HepG2 (cell line): Measurements from ENCODE around the gene TATDN2. TPM values are rescaled to one million over a fixed set of nuclear protein-coding genes. Genes with fewer than 3 reads are reported as not detected.

Experiments
- AHDC1 ChIP-seq: sonication (generic); formaldehyde crosslinking; IDR thresholded peaks from 2 replicates; pipeline ENCODE4 v1.5.1; 2020; ENCODE audit warnings: mild to moderate bottlenecking, missing genetic modification reagents, borderline replicate concordance
- CBX1 ChIP-seq: IDR thresholded peaks from one replicate; pipeline ENCODE4 v1.6.1; 2016; ENCODE audit warnings: antibody characterized with exemption, low read depth
- DMAP1 ChIP-seq: IDR thresholded peaks from 2 replicates; pipeline ENCODE4 v1.6.1; 2016
- EEA1 ChIP-seq: sonication (generic); formaldehyde crosslinking; IDR thresholded peaks from 2 replicates; pipeline ENCODE4 v1.5.1; 2020; ENCODE audit warnings: mild to moderate bottlenecking, missing genetic modification reagents, borderline replicate concordance
- ERF ChIP-seq: IDR thresholded peaks from 2 replicates; pipeline ENCODE4 v1.6.1; 2018; ENCODE audit warnings: missing biosample characterization, missing genetic modification reagents
- ETV5 ChIP-seq: IDR thresholded peaks from 2 replicates; pipeline ENCODE4 v1.6.1; 2018; ENCODE audit warnings: missing biosample characterization, missing genetic modification reagents, inconsistent platforms, borderline replicate concordance
- GATA4 ChIP-seq: sonication (generic); IDR thresholded peaks from 2 replicates; pipeline ENCODE4 v1.6.1; 2016; ENCODE audit warnings: antibody characterized with exemption, low read depth, borderline replicate concordance
- IKZF5 ChIP-seq: IDR thresholded peaks from 2 replicates; pipeline ENCODE4 v1.6.1; 2018; ENCODE audit warnings: missing genetic modification reagents, mild to moderate bottlenecking, missing compliant biosample characterization
- MIER3 ChIP-seq: IDR thresholded peaks from 2 replicates; pipeline ENCODE4 v1.6.1; 2016; ENCODE audit warnings: missing compliant biosample characterization, borderline replicate concordance
- MYNN ChIP-seq: sonication (generic); formaldehyde crosslinking; IDR thresholded peaks from 2 replicates; pipeline ENCODE4 v1.4.0; 2020; ENCODE audit warnings: mild to moderate bottlenecking, low read depth, missing genetic modification reagents
- NFKB2 ChIP-seq: sonication (generic); formaldehyde crosslinking; IDR thresholded peaks from 2 replicates; pipeline ENCODE4 v1.4.0; 2020; ENCODE audit warnings: missing genetic modification reagents, borderline replicate concordance
- SALL2 ChIP-seq: sonication (generic); formaldehyde crosslinking; IDR thresholded peaks from 2 replicates; pipeline ENCODE4 v1.8.1; 2023; ENCODE audit warnings: mild to moderate bottlenecking, missing genetic modification reagents, inconsistent platforms
- SIX4 ChIP-seq: sonication (generic); formaldehyde crosslinking; IDR thresholded peaks from 2 replicates; pipeline ENCODE4 v1.4.0; 2020; ENCODE audit warnings: missing genetic modification reagents
- SNRNP70 ChIP-seq: fragments of 200-400 bp; formaldehyde crosslinking; IDR thresholded peaks from 2 replicates; pipeline ENCODE4 v1.6.1; 2017; ENCODE audit warnings: mild to moderate bottlenecking, low read depth, low read length, moderate library complexity
- THRA ChIP-seq: sonication (generic); formaldehyde crosslinking; IDR thresholded peaks from 2 replicates; pipeline ENCODE4 v1.4.0; 2020; ENCODE audit warnings: missing genetic modification reagents, borderline replicate concordance
- ZBTB7A ChIP-seq: sonication (generic); formaldehyde crosslinking; IDR thresholded peaks from 2 replicates; pipeline ENCODE4 v1.8.0; 2022; ENCODE audit warnings: mild to moderate bottlenecking, missing genetic modification reagents
- ZNF639 ChIP-seq: conservative IDR thresholded peaks from 2 replicates; pipeline ENCODE4 v1.6.1; 2018; ENCODE audit warnings: missing genetic modification reagents
- ZNF674 ChIP-seq: sonication (generic); formaldehyde crosslinking; IDR thresholded peaks from 2 replicates; pipeline ENCODE4 v1.5.0; 2020; ENCODE audit warnings: low read depth, mild to moderate bottlenecking, missing genetic modification reagents
- ZNF724P ChIP-seq: sonication (generic); formaldehyde crosslinking; IDR thresholded peaks from 2 replicates; pipeline ENCODE4 v1.8.0; 2022; ENCODE audit warnings: missing genetic modification reagents, borderline replicate concordance
- polyA plus RNA-seq, 8 experiments: library from polyadenylated mRNA; depleted of rRNA in 3 of 8; stranded (reverse) in 7 of 8; unstranded in 1 of 8; fragments of >200 nt; fragmentation: Illumina TruSeq in 4 of 8; extraction: Trizol in 4 of 8; gene quantifications; 2 replicates each; pipeline versions ENCODE4 v1.2.1 to v1.2.3, GENCODE V29; 2011 to 2016; ENCODE audit warnings: low read depth in 4 of 8, missing spikeins in 1 of 8, mixed read lengths in 1 of 8; ENCODE audit not compliant: insufficient read depth in 1 of 8
- total RNA-seq, 5 experiments: library from RNA; depleted of rRNA; stranded (reverse); fragments of >200 nt; fragmentation: Illumina TruSeq; extraction: Trizol; gene quantifications; 2 replicates each; pipeline ENCODE4 v1.2.3, GENCODE V29; 2016; ENCODE audit warnings: low read depth in 1 of 5

Gene TATDN2
- total and polyA plus RNA-seq, 2 of the 13 experiments (the other 11 are each of a cell fraction or from before 2014, with no cell fraction given): 12.1 to 21.9 TPM

- TF ChIP-seq AHDC1 (peak; percentile 79), ZNF724P (no peak), MIER3 (CRISPR knock-in tag) (peak; percentile 43; the same call in 1 of the 2 replicates), CBX1 (no peak), ZNF674 (CRISPR knock-in tag) (no peak), THRA (0 out of 2 replicates have a peak, but pooled peaks have one; percentile 65), GATA4 (peak; percentile 88; the same call in 1 of the 2 replicates), ZBTB7A (CRISPR knock-in tag) (no peak), NFKB2 (peak; percentile 33; the same call in 1 of the 2 replicates), IKZF5 (CRISPR knock-in tag) (no peak), DMAP1 (no peak), ETV5 (peak; percentile 78; the same call in 1 of the 2 replicates), SNRNP70 (no peak), EEA1 (no peak), SIX4 (CRISPR knock-in tag) (0 out of 2 replicates have a peak, but pooled peaks have one; percentile 12), SALL2 (no peak), ZNF639 (CRISPR knock-in tag) (no peak), ERF (peak; percentile 64), MYNN (CRISPR knock-in tag) (no peak)
Measured at GRCh38 chr3:10292505-10293419, 44.5 kb downstream of the TATDN2 start, which contains the start of gene GHRL (continued).
